Activated naive CD8-positive, alpha-beta T cell (primary cell): Measurements from ENCODE around the gene FBRSL1.

Experiments used
- H3K27ac Mint-ChIP-seq: one replicate; pipeline ENCODE4 v1.8.0; 2021; ENCODE audit warnings: mixed read lengths
- H3K27me3 Mint-ChIP-seq: one replicate; pipeline ENCODE4 v1.8.0; 2021; ENCODE audit warnings: mixed read lengths
- H3K36me3 Mint-ChIP-seq: one replicate; pipeline ENCODE4 v1.8.0; 2021; ENCODE audit warnings: mixed read lengths
- H3K4me1 Mint-ChIP-seq: one replicate; pipeline ENCODE4 v1.8.0; 2021; ENCODE audit warnings: low read depth, mixed read lengths
- H3K4me3 Mint-ChIP-seq: one replicate; pipeline ENCODE4 v1.8.0; 2021; ENCODE audit warnings: mild to moderate bottlenecking, mixed read lengths
- H3K9me3 Mint-ChIP-seq: one replicate; pipeline ENCODE4 v1.8.0; 2021; ENCODE audit warnings: low read depth, mixed read lengths

The FBRSL1 gene

GRCh38 chr12:132502882-132503193 is 12.9 kb downstream of the FBRSL1 start:
- H3K9me3 Mint-ChIP-seq = no peaks in the 10 kb centered on the region
- H3K4me1 Mint-ChIP-seq = peaks cover 52% of the 10 kb centered on the region
- H3K27me3 Mint-ChIP-seq = no peaks in the 10 kb centered on the region
- no peaks in the 10 kb centered on the region for H3K36me3 Mint-ChIP-seq
- peak overlapping the region; percentile 3 for H3K27ac Mint-ChIP-seq
- no peak overlapping the region for H3K4me3 Mint-ChIP-seq

- Mint-ChIP-seq H3K9me3 (no peaks in the 10 kb centered on the region), H3K27ac (peak overlapping the region; percentile 41), H3K36me3 (no peaks in the 10 kb centered on the region), H3K27me3 (no peaks in the 10 kb centered on the region), H3K4me3 (no peak overlapping the region), H3K4me1 (peaks cover 52% of the 10 kb centered on the region)
Observed at GRCh38 chr12:132503618-132504204, 13.8 kb downstream of the FBRSL1 start.

- no peaks in the 10 kb centered on the region for H3K9me3 Mint-ChIP-seq
- H3K4me1 Mint-ChIP-seq = peaks cover 46% of the 10 kb centered on the region
- peak overlapping the region; percentile 66 for H3K27ac Mint-ChIP-seq
- no peaks in the 10 kb centered on the region for H3K27me3 Mint-ChIP-seq
- no peaks in the 10 kb centered on the region for H3K36me3 Mint-ChIP-seq
- H3K4me3 Mint-ChIP-seq = peak overlapping the region; percentile 13
Observed at GRCh38 chr12:132505105-132505851, 15.3 kb downstream of the FBRSL1 start.

- no peaks in the 10 kb centered on the region for H3K36me3 Mint-ChIP-seq
- no peaks in the 10 kb centered on the region for H3K27me3 Mint-ChIP-seq
- H3K9me3 Mint-ChIP-seq = no peaks in the 10 kb centered on the region
- peak overlapping the region; percentile 66 for H3K27ac Mint-ChIP-seq
- H3K4me1 Mint-ChIP-seq = peaks cover 43% of the 10 kb centered on the region
- H3K4me3 Mint-ChIP-seq = peak overlapping the region; percentile 49
Observed at GRCh38 chr12:132505852-132506219, 15.9 kb downstream of the FBRSL1 start.

GRCh38 chr12:132506328-132507160 is 16.6 kb downstream of the FBRSL1 start:
- H3K9me3 Mint-ChIP-seq = no peaks in the 10 kb centered on the region
- peaks cover 43% of the 10 kb centered on the region for H3K4me1 Mint-ChIP-seq
- H3K4me3 Mint-ChIP-seq = peak overlapping the region; percentile 49
- H3K36me3 Mint-ChIP-seq = no peaks in the 10 kb centered on the region
- no peaks in the 10 kb centered on the region for H3K27me3 Mint-ChIP-seq
- H3K27ac Mint-ChIP-seq = peak overlapping the region; percentile 77

- peaks cover 39% of the 10 kb centered on the region for H3K4me1 Mint-ChIP-seq
- H3K27me3 Mint-ChIP-seq = no peaks in the 10 kb centered on the region
- peak overlapping the region; percentile 22 for H3K27ac Mint-ChIP-seq
- no peaks in the 10 kb centered on the region for H3K36me3 Mint-ChIP-seq
- H3K4me3 Mint-ChIP-seq = peak overlapping the region; percentile 49
- H3K9me3 Mint-ChIP-seq = no peaks in the 10 kb centered on the region
Observed at GRCh38 chr12:132507161-132507538, 17.2 kb downstream of the FBRSL1 start.

GRCh38 chr12:132507656-132508490 is 17.9 kb downstream of the FBRSL1 start:
- Mint-ChIP-seq H3K9me3 (no peaks in the 10 kb centered on the region), H3K4me1 (peaks cover 39% of the 10 kb centered on the region), H3K4me3 (no peak overlapping the region), H3K27me3 (no peaks in the 10 kb centered on the region), H3K27ac (no peak overlapping the region), H3K36me3 (no peaks in the 10 kb centered on the region)

- no peaks in the 10 kb centered on the region for H3K36me3 Mint-ChIP-seq
- no peaks in the 10 kb centered on the region for H3K27me3 Mint-ChIP-seq
- H3K9me3 Mint-ChIP-seq = no peaks in the 10 kb centered on the region
- no peak overlapping the region for H3K4me3 Mint-ChIP-seq
- H3K27ac Mint-ChIP-seq = no peak overlapping the region
- H3K4me1 Mint-ChIP-seq = peaks cover 34% of the 10 kb centered on the region
Observed at GRCh38 chr12:132508491-132508740, 18.5 kb downstream of the FBRSL1 start.

- Mint-ChIP-seq H3K4me1 (peaks cover 28% of the 10 kb centered on the region), H3K9me3 (no peaks in the 10 kb centered on the region), H3K36me3 (no peaks in the 10 kb centered on the region), H3K4me3 (no peak overlapping the region), H3K27me3 (no peaks in the 10 kb centered on the region), H3K27ac (no peak overlapping the region)
Observed at GRCh38 chr12:132508860-132509732, 19.1 kb downstream of the FBRSL1 start.

GRCh38 chr12:132510111-132510724 is 20.3 kb downstream of the FBRSL1 start:
- Mint-ChIP-seq H3K4me3 (no peak overlapping the region), H3K9me3 (no peaks in the 10 kb centered on the region), H3K27me3 (no peaks in the 10 kb centered on the region), H3K4me1 (peaks cover 20% of the 10 kb centered on the region), H3K36me3 (peaks cover under 1% of the 10 kb centered on the region), H3K27ac (no peak overlapping the region)

- Mint-ChIP-seq H3K9me3 (no peaks in the 10 kb centered on the region), H3K4me3 (no peak overlapping the region), H3K27me3 (no peaks in the 10 kb centered on the region), H3K27ac (no peak overlapping the region), H3K36me3 (peaks cover 4% of the 10 kb centered on the region), H3K4me1 (peaks cover 14% of the 10 kb centered on the region)
Observed at GRCh38 chr12:132510746-132511477, 21.0 kb downstream of the FBRSL1 start.

GRCh38 chr12:132511516-132512196 is 21.7 kb downstream of the FBRSL1 start:
- Mint-ChIP-seq H3K9me3 (no peaks in the 10 kb centered on the region), H3K4me3 (no peak overlapping the region)

More at GRCh38 chr12:132511516-132512196, 21.7 kb downstream of the FBRSL1 start:
- H3K4me1 Mint-ChIP-seq = peaks cover 8% of the 10 kb centered on the region
- no peaks in the 10 kb centered on the region for H3K27me3 Mint-ChIP-seq
- H3K27ac Mint-ChIP-seq = no peak overlapping the region
- H3K36me3 Mint-ChIP-seq = peaks cover 5% of the 10 kb centered on the region
